HepG2 (cell line): ENCODE data around the gene YIPF1. TPM values are rescaled to one million over a fixed set of nuclear protein-coding genes. Genes with fewer than 3 reads are reported as not detected.
A peak's percentile ranks its signal among the peaks of the same experiment; 100 is the strongest.

Source experiments
- BHLHE40 ChIP-seq: IDR thresholded peaks from 2 replicates; pipeline ENCODE4 v1.6.1; 2011; ENCODE audit warnings: low read length, improper control_type of control experiment
- ETV5 ChIP-seq: IDR thresholded peaks from 2 replicates; pipeline ENCODE4 v1.6.1; 2018; ENCODE audit warnings: missing biosample characterization, missing genetic modification reagents, inconsistent platforms, borderline replicate concordance
- THRA ChIP-seq: sonication (generic); formaldehyde crosslinking; IDR thresholded peaks from 2 replicates; pipeline ENCODE4 v1.4.0; 2020; ENCODE audit warnings: missing genetic modification reagents, borderline replicate concordance
- XRCC5 ChIP-seq: fragments of 200-400 bp; formaldehyde crosslinking; optimal IDR thresholded peaks from 2 replicates; pipeline ENCODE3; 2017; ENCODE audit warnings: mild to moderate bottlenecking, low read length
- ZKSCAN5 ChIP-seq: sonication (generic); formaldehyde crosslinking; IDR thresholded peaks from 2 replicates; pipeline ENCODE4 v1.5.1; 2020; ENCODE audit warnings: mild to moderate bottlenecking, missing genetic modification reagents
- ZNF770 ChIP-seq: sonication (generic); formaldehyde crosslinking; IDR thresholded peaks from 2 replicates; pipeline ENCODE4 v1.5.0; 2020; ENCODE audit warnings: mild to moderate bottlenecking, missing genetic modification reagents
- ZNF839 ChIP-seq: sonication (generic); formaldehyde crosslinking; IDR thresholded peaks from 2 replicates; pipeline ENCODE4 v1.4.0; 2020; ENCODE audit warnings: missing genetic modification reagents, mild to moderate bottlenecking, borderline replicate concordance
- ZXDC ChIP-seq: sonication (generic); formaldehyde crosslinking; IDR thresholded peaks from 2 replicates; pipeline ENCODE4 v1.5.0; 2020; ENCODE audit warnings: mild to moderate bottlenecking, missing genetic modification reagents
- polyA plus RNA-seq, 8 experiments: library from polyadenylated mRNA; depleted of rRNA in 3 of 8; stranded (reverse) in 7 of 8; unstranded in 1 of 8; fragments of >200 nt; fragmentation: Illumina TruSeq in 4 of 8; extraction: Trizol in 4 of 8; gene quantifications; 2 replicates each; pipeline versions ENCODE4 v1.2.1 to v1.2.3, GENCODE V29; 2011 to 2016; ENCODE audit warnings: low read depth in 4 of 8, missing spikeins in 1 of 8, mixed read lengths in 1 of 8; ENCODE audit not compliant: insufficient read depth in 1 of 8
- total RNA-seq, 5 experiments: library from RNA; depleted of rRNA; stranded (reverse); fragments of >200 nt; fragmentation: Illumina TruSeq; extraction: Trizol; gene quantifications; 2 replicates each; pipeline ENCODE4 v1.2.3, GENCODE V29; 2016; ENCODE audit warnings: low read depth in 1 of 5
- TF ChIP-seq, protein P1 (sequence below): sonication (generic); formaldehyde crosslinking; conservative IDR thresholded peaks from 2 replicates; pipeline ENCODE4 v1.4.0; 2020; ENCODE audit warnings: mild to moderate bottlenecking, missing genetic modification reagents, moderate library complexity
- TF ChIP-seq, protein P2 (sequence below): sonication (generic); IDR thresholded peaks from 2 replicates; pipeline ENCODE4 v1.6.1; 2016; ENCODE audit warnings: low read depth, borderline replicate concordance
- TF ChIP-seq, protein P3 (sequence below): IDR thresholded peaks from 2 replicates; pipeline ENCODE4 v1.4.0; 2020; ENCODE audit warnings: mild to moderate bottlenecking, missing genetic modification reagents

YIPF1 gene
- total and polyA plus RNA-seq, 2 of the 13 experiments (the other 11 are each of a cell fraction or from before 2014, with no cell fraction given), result 21.1 to 31.9 TPM

DNA sequence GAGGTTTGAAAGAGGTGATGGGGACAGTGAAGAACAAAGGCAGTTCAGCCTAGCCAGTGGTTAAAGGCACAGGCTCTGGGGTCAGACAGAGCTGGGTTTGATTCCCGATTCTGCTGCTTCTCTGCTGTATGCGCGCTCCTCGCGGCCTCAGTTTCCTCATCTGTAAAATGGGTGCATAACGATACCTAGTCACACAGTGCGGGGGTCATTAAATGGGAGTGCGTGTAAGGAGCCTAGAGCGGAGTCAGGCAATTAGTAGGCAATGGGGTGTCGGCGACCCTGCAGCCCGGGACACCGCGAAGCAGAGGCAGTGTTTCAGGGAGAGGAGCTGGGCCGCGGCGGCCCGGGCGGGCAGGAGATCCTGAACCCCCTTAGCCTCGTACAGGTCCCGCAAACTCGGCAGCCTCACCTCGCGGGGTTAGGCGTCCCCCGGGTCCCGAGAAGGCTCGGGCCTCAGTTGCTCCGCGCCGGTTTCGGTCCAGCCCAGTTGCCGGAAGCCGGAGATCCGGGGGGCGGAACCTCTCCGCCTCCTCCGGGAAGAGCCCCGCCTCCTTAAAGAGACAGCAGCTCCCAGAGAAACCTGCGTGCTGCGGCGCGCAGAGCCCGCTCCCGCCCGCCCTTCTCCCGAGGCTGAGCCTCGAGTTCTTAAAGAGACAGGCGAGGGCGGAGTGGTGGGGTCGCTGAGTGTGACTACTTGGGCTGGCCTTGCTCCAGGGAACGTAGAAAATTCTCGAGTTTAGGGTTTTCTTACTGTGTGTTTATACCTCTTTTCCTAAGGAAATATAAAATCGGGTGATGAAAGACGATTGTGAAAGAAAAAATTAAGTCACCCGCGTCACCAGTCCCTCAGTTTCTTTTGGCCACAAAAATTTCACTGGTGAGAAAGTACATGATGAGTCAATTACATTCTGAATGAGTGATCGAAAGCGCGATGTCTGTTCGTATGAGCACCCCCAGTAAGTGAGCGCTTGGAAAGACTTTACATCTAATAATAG, at the start of gene YIPF1 (continued):
- TF ChIP-seq, protein P1, sequence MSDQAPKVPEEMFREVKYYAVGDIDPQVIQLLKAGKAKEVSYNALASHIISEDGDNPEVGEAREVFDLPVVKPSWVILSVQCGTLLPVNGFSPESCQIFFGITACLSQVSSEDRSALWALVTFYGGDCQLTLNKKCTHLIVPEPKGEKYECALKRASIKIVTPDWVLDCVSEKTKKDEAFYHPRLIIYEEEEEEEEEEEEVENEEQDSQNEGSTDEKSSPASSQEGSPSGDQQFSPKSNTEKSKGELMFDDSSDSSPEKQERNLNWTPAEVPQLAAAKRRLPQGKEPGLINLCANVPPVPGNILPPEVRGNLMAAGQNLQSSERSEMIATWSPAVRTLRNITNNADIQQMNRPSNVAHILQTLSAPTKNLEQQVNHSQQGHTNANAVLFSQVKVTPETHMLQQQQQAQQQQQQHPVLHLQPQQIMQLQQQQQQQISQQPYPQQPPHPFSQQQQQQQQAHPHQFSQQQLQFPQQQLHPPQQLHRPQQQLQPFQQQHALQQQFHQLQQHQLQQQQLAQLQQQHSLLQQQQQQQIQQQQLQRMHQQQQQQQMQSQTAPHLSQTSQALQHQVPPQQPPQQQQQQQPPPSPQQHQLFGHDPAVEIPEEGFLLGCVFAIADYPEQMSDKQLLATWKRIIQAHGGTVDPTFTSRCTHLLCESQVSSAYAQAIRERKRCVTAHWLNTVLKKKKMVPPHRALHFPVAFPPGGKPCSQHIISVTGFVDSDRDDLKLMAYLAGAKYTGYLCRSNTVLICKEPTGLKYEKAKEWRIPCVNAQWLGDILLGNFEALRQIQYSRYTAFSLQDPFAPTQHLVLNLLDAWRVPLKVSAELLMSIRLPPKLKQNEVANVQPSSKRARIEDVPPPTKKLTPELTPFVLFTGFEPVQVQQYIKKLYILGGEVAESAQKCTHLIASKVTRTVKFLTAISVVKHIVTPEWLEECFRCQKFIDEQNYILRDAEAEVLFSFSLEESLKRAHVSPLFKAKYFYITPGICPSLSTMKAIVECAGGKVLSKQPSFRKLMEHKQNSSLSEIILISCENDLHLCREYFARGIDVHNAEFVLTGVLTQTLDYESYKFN (CRISPR knock-in tag), result peak; percentile 47
- TF ChIP-seq, protein P2, sequence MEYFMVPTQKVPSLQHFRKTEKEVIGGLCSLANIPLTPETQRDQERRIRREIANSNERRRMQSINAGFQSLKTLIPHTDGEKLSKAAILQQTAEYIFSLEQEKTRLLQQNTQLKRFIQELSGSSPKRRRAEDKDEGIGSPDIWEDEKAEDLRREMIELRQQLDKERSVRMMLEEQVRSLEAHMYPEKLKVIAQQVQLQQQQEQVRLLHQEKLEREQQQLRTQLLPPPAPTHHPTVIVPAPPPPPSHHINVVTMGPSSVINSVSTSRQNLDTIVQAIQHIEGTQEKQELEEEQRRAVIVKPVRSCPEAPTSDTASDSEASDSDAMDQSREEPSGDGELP, result peak; percentile 38; the same call in 1 of the 2 replicates
- 0 out of 2 replicates have a peak, but pooled peaks have one; percentile 8 for TF ChIP-seq THRA (CRISPR knock-in tag)
- no peak for TF ChIP-seq ZXDC (CRISPR knock-in tag)
- no peak for TF ChIP-seq ZKSCAN5 (CRISPR knock-in tag)
- 0 out of 2 replicates have a peak, but pooled peaks have one; percentile 51 for TF ChIP-seq ZNF839 (CRISPR knock-in tag)
- 0 out of 2 replicates have a peak, but pooled peaks have one; percentile 46 for TF ChIP-seq ZNF770 (CRISPR knock-in tag)
- no peak for TF ChIP-seq BHLHE40
- TF ChIP-seq ETV5 (CRISPR knock-in tag), result peak; percentile 82; the same call in 1 of the 2 replicates
- TF ChIP-seq, protein P3, sequence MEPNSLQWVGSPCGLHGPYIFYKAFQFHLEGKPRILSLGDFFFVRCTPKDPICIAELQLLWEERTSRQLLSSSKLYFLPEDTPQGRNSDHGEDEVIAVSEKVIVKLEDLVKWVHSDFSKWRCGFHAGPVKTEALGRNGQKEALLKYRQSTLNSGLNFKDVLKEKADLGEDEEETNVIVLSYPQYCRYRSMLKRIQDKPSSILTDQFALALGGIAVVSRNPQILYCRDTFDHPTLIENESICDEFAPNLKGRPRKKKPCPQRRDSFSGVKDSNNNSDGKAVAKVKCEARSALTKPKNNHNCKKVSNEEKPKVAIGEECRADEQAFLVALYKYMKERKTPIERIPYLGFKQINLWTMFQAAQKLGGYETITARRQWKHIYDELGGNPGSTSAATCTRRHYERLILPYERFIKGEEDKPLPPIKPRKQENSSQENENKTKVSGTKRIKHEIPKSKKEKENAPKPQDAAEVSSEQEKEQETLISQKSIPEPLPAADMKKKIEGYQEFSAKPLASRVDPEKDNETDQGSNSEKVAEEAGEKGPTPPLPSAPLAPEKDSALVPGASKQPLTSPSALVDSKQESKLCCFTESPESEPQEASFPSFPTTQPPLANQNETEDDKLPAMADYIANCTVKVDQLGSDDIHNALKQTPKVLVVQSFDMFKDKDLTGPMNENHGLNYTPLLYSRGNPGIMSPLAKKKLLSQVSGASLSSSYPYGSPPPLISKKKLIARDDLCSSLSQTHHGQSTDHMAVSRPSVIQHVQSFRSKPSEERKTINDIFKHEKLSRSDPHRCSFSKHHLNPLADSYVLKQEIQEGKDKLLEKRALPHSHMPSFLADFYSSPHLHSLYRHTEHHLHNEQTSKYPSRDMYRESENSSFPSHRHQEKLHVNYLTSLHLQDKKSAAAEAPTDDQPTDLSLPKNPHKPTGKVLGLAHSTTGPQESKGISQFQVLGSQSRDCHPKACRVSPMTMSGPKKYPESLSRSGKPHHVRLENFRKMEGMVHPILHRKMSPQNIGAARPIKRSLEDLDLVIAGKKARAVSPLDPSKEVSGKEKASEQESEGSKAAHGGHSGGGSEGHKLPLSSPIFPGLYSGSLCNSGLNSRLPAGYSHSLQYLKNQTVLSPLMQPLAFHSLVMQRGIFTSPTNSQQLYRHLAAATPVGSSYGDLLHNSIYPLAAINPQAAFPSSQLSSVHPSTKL (CRISPR knock-in tag), result 0 out of 2 replicates have a peak, but pooled peaks have one; percentile 36
- peak; percentile 60 for TF ChIP-seq XRCC5
